Stimulated activated CD4-positive, alpha-beta T cell treated with anti-CD3 and anti-CD28 coated beads, Interleukin-15, amount 100 ng/mL, for 48 hours (primary cell): Measurements from ENCODE around the gene AMBP.

Experiments used
- DNase-seq, 2 donors: peaks; one replicate each; pipeline ENCODE4 v3.0.0-alpha.2; 2020; ENCODE audit warnings: low read depth in 2 of 2

The AMBP gene

DNA sequence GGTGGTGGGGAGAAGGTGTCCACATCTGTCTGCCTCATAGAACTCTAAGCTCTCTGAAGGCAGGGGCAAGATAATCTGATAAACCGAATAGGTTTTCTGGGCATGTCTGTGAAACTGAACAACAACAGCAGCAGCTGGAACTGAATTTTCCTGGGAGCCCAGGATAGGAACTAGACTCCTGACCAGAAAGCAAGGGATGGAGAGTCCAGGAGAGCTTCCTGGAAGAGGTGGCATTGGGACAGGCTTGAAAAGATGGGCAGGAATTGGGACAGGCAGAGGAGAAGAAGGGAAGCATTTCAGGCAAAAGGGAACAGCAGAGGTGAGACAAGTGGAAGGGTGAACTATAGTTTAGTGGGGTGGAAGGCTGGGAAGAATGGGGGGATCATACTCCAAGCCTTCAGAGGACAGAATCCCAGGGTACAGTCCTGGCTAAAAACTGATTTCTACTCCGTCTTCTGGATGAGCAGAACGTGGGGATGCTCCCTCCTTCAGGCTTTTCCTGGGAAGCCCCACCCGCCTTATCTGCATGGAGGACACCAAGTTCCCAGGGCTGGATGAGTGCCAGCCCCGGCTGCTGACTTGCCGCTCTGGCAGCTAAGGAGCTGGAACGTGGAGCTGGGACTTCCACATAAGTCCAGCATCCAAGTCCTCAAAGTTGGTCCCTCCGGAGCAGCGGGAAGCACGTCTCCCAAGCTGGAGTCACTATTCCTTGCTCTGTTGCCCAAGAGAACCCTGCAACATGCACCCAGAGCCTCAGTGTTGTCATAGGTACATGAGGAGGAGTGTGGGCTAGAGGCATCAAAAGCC is 34.9 kb upstream of the AMBP start:
- DNase-seq: no peak

DNA sequence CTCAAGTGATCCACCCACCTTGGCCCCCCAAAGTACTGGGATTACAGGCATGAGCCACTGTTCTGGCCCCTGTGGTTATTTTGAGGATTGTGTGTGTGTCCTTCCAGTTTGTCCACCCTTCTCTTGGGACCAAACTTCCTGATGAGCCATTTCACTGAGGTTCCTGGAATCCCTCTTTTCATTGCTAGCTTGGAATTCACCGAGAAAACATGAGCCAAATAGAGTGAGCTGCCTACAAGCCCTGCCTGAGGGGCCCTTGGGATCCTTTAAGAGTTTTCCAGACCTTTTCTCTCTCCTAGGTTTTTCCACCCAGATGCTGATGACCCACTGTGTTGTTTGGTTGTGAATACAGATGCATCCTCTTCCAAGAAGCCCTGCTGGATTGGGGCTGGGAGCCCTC is 34.2 kb upstream of the AMBP start:
- no peak for DNase-seq

DNA sequence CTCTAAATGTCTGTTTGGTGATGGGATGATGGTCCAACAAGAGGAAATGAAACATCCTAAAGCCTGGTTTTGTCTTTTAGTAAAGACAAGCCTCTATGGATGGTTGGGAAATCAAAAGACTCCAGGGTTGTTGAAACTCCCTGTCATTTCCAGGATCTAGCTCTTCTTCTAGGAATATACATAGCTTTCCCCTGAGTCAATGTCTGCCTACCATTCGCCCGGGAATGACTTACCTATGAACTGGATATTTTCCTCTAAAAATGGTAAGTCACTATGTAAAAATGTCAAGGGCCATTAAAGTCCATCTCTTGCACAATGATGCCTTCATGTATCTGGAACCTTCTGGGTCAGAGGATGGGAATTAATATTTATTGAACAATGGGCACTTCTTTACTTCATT is 32.1 kb upstream of the AMBP start:
- no peak for DNase-seq

DNA sequence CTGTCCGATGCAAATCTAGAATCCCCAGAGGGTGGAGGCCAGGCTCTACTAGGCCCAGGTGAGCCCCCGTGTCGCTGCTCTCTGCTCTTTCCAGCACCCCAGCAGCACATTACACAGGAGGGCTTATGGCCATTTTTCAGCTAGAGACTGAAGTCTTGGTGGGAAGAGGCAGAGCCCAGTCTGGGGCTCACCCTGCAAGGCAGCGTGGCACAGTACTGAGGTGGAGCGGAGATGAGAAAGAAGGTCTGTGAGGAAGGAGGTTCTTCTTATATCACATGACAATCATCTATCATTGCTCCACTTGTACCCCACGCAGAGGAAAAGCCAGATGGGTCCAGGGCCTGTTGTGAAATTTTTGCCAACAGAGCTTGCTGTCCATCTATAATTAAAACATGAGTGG is 31.0 kb upstream of the AMBP start:
- DNase-seq: no peak

DNA sequence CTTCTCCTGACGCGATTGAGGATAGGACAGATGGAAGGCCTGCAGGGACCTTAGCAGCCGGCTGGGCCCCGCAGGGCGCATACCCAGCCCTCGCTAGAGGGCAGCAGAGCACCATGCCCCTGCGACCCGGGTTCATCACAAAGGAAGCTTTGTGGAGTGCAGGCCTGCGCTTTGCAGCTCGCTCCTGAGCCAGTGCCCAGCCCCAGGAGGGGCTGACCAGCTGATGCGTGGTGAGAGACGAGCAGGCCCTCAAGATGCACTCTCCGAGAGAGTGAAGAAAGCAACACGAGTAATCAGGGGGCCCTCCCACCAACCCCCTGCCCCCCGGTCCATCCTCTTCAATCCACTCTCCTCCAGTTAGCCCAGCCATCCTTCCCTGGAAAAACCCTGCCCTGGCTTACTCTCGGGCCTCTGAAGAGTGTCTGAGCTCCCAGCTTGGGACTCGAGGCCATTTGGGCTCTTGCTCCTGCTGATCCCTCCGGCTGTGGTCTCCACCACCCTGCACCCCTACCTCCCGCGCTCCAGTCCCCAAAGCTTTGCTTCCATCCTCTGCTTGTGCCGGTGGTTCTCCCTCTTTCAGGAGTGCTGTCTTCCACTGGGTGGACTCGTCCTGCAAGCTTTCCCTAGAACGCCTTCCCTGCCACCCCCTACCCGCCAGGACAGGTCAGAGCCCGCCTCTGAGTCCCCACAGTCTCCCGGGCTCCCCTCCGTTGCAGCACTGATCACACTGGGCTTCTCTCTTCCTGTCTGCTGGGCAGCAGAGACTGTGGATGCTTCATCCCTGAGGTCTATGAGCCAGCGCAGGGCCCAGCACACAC is 30.1 kb upstream of the AMBP start:
- DNase-seq: peak; percentile 33 to 47

DNA sequence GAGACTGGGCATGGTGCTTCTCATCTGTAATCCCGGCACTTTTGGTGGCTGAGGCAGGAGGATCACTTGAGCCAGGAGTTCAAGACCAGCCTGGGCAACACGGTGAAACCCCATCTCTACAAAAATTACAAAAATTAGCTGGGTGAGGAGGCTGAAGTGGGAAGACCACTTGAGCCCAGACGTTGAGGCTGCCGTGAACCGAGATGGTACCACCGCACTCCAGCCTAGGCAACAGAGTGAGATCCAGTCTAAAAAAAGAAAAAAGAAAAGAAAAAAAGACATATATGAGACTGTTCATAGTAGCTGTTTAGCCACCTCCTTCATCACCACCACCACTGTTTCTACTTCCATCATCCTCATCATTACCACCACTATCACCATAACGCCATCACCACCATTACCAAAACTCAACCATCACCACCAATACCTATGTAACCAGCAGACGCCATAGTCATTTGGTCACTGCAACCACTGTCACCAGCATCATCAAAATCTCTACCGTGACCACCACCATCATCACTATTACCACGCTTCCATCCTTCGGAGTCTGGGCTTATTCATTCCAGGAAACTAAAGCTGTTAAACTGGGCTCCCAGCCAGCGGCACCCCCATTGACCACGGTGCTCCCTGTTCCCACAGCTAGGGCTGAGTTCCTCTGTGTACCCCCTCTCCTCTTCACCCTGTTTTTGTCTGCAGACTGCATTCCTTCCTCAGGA is 29.3 kb upstream of the AMBP start:
- no peak for DNase-seq

DNA sequence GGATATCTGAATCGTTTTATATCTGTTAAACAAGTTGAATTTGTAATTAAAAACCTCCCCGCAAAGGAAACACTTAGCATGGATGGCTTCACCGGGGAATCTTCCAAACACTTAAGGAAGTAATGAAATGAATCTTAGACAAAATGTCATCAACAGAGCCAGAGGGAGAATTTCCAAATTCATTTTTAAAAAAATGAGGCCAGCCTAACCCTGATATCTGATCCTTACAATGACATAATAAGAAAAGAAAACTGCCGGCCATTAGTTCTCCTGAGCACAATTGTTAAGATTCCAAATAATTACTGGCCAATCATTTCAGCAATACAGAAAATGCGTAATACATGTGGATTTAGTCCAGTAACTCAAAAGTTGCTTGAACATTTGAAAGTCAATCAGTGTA is 27.1 kb upstream of the AMBP start:
- no peak for DNase-seq

DNA sequence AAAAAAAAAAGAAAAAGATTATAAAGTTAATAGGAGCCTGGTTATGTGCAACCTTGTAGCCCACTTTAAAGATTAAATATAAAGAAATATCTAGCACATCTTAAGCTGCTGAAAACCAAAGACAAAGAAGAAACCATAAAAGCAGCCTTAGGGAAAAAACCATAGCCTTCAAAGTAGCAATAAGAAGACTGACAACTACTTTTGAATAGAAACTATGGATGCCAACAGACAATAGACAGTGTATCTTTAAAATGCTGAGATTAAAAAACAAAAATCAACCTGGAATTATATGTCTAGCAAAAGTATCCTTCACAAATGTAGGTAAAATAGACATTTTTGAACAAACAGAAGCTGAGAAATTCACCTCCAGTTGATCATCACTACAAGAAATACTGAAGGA is 24.4 kb upstream of the AMBP start:
- no peak for DNase-seq

DNA sequence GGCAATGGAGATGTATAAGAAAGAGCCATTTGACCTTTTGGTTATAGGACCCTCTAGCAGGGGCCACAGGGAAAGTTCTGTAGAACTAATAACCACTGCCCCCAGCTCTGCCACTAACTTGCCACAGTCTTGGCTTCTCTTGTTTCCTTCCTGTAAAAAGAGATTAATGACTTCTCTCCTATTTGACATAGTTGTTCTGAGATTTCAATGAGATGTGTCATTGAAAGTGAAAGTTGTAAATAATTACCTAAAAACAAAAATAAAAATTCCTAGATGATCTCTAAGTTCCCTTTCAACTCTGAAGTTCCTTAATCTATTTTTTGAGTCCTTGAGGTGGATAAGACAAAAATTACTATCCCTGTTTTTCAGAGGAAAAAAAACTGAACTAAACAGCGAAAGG is 22.4 kb upstream of the AMBP start:
- no peak for DNase-seq

DNA sequence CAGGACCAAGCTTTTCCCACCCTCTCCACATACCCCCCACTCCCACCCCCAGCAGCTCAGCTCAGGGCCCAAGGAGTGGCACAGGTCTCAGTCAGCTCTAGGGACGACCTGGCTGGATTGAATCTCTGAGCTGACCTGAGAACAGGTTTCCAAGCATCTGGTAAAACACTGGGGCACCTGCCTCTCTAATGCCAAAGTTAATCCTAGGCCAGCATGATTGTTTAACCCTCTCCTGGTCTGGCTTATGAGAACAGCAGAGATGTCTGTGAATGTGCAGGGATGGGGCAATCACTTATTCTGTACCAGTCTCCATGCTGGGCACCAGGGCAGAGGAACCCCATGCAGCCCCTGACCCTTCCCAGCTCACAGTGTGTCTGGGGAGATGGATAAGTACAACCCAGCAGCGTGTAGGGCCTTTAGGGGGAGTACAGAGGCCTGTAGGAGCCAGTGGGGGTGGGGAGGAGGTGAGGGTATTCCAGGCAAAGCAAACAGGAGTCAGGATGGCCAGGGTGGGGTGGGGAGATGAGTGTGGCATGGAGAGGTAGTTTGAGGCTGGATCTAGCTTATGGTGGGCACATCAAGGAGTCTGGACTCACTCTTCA is 21.7 kb upstream of the AMBP start:
- no peak for DNase-seq

DNA sequence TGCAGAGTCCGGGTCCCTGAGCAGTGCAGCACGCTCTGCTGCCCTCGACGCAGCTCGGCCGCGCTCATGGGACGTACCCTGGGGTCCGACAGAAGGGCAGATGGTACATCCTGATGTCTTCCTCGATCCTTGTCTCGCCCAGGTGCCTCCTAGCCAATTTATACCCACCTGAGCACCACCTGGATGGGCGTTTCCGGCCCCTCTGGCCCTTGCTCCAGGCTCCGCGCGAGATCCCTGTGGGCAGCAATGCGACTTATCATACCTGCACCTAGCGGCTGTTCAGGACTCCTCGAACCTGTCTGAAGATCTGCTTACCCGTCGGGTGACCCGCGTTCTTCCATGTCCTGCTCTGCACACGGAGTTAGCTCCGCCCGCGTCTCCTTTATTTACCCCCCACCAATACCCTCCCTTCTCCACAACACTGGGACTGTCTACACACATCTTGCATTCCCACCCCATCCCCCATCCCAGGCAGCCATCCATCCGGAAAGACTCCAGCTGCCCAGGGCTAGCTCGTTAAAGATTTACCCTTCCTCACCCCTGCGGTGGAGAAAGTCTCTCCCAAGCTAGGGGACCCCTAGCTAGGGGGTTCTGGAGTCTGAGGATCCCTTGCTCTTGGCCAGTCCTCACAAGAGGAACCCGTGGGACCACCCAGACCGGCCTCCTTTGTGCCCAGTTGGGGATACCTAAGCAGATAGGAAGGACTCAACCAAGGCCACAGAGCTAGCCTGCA is 21.0 kb upstream of the AMBP start, which contains the start of gene KIF12:
Gene KIF12 (minus strand): TSS at position 357 of the 733 bp plus-strand sequence. CDS start 16 bp downstream, at position 341.
- no peak for DNase-seq

DNA sequence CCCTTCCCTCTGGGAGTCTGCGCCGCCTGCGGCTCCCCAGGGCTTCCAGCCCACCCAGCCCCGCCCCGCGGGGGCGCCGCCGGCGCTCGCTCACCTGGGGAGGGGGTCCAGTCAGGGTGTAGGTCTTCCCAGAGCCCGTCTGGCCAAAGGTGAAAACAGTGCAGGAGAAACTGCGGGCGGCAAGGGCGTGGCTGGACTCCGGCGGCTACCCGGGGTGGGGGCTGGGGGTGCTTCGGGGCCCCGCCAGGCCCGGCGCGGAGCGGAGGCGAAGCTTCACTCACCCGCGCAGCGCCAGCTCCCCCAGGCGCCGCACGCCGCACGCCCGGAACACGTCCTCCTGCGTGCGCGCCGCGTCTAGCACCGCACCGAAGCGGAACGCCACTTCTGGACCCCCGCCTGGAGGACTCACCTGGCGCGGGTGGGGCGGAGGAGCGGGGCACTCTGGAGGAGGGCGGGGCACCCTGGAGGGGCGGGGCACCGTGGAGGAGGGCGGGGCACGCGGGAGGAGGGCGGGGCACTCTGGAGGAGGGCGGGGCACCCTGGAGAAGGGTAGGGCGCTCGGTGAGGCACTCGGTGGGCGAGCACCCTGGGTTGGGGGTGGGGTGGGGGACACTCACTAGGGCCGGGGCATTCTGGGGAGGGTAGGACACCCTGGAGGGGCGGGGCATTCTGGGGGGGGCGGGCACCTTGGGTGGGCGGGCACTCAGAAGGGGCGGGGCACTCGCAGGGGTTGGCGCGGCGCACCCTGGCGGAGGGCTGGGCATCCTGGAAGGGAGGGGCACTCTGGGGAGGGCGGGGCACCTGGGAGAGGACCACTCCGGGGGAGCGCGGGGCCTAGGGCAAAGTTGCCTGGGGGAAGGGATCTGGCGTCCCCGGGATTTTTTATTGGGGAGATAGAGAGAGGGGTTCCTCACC is 20.2 kb upstream of the AMBP start:
- peak; percentile 15 to 22 for DNase-seq

DNA sequence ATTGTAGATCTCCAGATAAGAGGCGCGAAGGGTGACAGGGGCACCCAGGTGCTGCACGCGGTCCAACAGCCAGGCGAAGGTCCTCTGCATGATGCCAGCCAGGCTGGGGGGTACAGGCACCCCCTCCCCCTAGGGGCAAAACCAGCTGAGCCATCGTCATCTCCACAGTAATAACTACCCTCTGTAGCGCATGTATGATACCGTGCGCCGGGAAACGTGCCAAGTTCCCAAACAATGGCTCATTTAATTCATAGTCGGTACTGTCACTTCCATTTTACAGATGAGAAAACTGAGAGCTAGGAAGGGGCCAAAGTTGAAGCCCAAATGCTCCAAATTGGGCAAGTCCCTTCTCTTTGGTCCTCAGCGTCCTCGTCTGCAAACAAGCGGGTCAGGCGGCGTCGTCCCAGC is 19.5 kb upstream of the AMBP start:
- no peak for DNase-seq

DNA sequence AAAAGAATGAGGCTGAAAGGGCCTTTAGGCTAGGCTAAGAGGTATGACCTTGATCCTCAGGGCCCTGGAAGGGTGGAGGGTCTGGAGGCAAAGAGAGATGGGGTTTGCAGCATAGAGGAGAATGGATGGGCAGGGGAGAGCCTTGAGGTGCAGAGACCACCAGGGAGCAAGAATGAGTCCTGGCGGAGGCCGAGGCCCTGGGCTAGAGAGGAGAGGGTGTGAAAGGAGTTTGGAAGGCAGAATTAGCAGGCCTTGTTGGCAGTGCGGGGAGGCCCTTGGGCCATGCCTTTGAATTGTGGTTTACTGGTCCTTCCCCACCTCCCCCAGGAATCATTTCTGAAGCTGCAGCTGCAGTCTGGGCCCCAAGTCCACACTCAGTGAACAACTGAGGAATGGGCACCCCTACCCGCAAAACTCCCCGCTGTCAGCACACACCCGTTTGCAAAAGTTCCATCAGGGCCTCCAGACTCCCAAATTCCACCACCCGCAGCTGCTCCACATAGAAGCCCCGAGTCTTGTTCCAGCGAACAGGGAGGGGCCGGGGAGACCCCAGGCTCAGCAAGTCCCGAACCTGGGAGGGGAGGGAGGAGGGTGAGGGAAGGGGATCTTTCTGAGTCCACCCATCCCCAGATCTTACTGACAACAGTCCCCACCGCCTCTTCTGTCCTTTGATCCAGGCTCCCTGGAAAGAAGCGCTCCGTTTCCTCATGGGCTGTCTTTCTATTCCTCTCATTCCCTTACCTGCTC is 18.9 kb upstream of the AMBP start:
- DNase-seq: no peak

DNA sequence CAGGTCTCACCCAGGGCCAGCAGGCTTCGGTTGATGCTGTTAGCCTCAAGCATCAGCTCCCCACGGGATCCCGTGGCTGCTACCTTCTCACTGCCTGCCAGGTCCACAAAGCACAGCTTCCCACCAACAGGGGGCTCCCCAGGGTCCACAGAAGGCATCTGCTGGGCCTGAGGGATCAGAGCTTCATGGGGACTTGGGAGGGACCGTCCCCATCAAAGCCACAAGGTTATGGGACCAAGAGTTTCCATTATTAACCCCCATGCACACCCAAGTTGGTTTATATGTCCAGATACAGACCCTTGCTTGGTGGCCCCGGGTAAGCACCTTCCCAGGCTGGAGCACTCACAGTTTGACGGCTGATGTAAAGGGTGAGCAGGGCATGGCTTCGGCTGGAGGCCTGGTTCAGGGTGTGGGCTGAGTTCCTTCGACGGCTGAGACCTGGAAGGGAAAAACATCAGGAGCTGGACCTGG is 18.0 kb upstream of the AMBP start:
- DNase-seq: no peak

DNA sequence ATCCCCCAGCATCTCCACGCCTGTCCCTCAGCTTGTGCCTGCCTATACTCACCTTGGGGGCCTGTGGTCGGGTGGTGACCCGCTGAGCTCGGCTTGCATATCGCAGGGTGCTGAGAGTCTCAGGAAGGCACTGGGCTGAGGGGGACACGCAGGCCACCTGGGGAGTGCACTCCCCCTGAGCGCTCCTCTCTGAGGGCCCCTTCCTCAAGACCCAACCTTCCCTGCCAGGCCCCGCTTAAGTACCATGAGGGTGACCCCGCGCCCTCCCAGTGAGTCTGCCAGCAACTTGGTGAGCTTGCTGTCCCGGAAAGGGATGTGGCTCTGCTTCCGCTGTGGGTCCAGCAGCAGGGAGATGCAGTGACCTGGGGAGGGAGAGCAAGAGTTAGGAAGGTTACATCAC is 16.9 kb upstream of the AMBP start:
- no peak for DNase-seq

DNA sequence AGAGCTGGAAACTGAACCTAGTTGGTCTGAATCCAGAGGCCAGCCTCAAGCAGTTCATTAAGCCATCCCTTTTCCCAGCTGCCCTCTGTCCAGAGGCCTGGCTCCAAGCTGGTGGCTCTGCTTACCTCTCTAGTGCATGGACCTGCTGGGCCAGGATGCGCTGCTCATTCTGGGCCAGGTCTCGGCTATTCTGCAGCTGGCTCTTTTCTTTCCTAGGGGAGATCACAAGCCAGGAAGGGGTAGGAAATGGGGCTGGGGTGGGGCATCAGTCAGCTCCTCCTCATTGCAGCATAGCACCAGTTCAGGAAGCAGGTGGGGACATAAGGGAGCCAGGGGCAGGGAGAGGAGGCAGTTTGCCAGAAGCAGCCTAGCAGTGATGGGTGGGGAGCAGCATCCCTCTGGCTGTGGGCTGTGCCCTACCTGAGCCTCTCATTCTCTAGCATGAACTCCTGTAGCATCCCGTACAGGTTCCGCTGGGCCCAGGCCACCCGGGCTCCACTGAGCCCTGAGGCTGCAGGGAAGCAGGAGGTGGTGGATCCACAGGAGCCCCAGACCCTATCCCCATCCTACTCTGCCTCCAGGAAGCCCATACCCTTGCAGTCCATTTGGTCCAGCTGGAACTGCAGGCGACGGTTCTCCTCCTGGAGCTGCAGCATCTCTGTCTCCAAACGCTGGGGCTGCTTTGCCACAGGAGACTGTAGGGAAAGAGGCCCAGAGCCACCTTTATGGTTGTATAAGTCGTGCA is 15.8 kb upstream of the AMBP start:
- no peak for DNase-seq

DNA sequence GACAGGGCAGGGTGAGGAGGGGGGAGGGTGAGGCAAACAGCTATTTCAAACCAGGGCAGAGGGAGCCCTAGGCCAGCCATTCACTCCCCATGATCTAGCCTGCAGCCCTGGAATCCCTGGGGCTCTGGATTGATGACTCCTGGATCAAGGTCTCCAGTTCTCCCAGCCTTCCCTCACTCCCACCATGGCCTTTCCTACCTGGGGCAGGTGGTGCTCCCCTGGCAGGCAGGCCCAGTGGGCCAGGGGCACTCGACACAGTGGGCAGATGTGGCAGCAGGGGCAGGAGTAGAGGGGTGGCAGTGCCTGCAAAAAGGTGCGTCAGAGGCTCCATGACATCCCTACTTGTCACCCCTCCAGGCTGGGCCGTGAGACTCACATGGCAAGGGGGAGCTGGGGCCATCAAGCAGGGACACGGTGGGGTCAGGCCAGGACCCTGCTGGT is 15.0 kb upstream of the AMBP start:
- DNase-seq: no peak

DNA sequence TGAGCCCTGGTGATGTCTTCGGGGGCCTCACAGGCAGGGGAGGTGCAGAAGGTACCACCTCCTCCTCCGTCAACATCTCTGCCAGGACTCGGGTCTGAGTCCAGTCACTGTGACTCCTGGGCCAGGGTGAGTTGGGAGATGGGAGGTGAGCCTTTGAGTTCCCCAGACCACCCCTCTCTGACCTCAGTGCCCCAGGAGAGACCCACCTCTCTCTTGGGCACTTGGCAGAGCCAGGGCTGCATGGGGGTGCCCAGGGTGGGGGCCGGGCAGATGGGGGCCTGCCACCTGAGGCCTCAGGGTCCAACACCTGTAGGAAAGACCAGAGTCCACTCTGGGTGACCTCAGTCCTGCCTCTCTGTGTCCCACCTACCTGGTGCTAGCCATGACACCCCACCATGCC is 14.2 kb upstream of the AMBP start:
- no peak for DNase-seq
